GM12892 (cell line): ENCODE data around the gene CRTC2.

Experiments used
- POLR2A ChIP-seq: IDR thresholded peaks from 2 replicates; pipeline ENCODE4 v1.6.1; 2011; ENCODE audit warnings: low read depth, low read length, control low read depth
- POLR2AphosphoS5 ChIP-seq: IDR thresholded peaks from 2 replicates; pipeline ENCODE4 v1.6.1; 2011; ENCODE audit warnings: low read depth, low read length, control low read depth
- TAF1 ChIP-seq: IDR thresholded peaks from 2 replicates; pipeline ENCODE4 v1.6.1; 2011; ENCODE audit warnings: low read depth, mild to moderate bottlenecking, control low read depth, low read length, borderline replicate concordance

GRCh38 chr1:153936011-153936802 is 22.2 kb downstream of the CRTC2 start:
- TF ChIP-seq POLR2AphosphoS5: no peak
- TF ChIP-seq POLR2A: no peak
- TF ChIP-seq TAF1: no peak
